ENCODE measurements around the gene AFF1.
A peak's percentile ranks its signal among the peaks of the same experiment; 100 is the strongest.

AFF1 gene

DNA sequence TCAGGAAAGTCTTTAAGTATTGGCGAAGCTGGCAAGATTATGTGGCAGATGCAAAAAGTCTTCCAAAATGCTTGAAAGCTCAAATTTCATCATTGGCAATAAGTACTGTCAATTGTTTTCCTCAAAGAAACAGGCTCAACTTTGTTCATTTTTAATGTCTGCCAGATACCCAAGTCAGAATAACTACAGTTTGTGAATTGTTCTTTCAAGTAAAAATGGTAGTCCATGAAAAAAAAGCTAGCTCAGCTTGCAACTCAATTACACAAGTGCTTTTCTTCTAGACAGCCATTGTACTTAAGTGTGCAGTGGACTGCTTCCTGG is 70.5 kb downstream of the AFF1 start:
- TF ChIP-seq, protein P1, sequence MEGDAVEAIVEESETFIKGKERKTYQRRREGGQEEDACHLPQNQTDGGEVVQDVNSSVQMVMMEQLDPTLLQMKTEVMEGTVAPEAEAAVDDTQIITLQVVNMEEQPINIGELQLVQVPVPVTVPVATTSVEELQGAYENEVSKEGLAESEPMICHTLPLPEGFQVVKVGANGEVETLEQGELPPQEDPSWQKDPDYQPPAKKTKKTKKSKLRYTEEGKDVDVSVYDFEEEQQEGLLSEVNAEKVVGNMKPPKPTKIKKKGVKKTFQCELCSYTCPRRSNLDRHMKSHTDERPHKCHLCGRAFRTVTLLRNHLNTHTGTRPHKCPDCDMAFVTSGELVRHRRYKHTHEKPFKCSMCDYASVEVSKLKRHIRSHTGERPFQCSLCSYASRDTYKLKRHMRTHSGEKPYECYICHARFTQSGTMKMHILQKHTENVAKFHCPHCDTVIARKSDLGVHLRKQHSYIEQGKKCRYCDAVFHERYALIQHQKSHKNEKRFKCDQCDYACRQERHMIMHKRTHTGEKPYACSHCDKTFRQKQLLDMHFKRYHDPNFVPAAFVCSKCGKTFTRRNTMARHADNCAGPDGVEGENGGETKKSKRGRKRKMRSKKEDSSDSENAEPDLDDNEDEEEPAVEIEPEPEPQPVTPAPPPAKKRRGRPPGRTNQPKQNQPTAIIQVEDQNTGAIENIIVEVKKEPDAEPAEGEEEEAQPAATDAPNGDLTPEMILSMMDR (IDR thresholded peaks at IDR 0.05; ENCODE audit: borderline replicate concordance, control extremely low read depth, extremely low read depth, insufficient read depth, missing control alignments): no peak
- no peak for DNase-seq (ENCODE audit: low spot score)
- in situ Hi-C loops (cut with MboI; ENCODE audit: low sequenced_read_pairs, unreplicated experiment): loop anchor here (5.0 kb wide), 1 partner anchor 63 kb away; no protein-coding TSS in a partner anchor

DNA sequence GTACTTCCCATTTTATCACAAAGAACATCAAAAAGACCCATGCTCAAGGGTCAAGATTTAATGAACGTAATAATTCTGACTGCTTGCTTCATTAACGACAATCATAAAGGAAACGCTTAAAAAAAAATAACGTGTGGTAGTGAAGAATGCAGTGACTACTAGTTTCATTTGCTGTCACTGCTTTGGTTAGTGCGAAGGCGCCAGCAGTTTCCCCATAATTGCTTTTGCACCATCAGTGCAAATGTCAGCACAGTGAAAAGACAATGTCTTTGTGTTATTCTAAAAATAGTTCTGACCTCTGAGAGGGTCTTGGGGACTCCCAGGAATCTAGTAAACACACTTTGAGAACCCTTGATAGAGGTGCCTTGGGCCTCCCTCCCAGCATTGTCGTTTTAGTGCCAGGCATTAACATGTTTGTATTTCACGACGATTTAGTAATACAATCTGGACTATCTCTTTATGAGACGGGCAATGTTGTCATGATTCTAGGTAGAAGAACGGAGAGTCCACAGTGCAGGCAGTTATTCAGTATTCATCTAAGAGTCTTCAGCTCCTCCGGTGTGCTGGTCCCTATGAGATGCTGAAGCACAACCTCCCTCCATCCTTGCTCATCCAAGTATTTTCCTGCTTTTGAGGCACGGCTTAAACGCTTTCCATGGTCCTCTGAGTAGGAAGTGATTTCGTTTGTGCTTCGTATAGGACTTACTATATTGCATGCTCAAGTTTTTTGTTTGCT is 71.0 kb downstream of the AFF1 start:
- TF ChIP-seq, protein P1 (IDR thresholded peaks at IDR 0.05; ENCODE audit: borderline replicate concordance, control extremely low read depth, extremely low read depth, insufficient read depth, missing control alignments): no peak
- in situ Hi-C loops (cut with MboI; ENCODE audit: low sequenced_read_pairs, unreplicated experiment): loop anchor here (5.0 kb wide), 1 partner anchor 64 kb away; no protein-coding TSS in a partner anchor
- DNase-seq (ENCODE audit: low spot score): peak; percentile 35

DNA sequence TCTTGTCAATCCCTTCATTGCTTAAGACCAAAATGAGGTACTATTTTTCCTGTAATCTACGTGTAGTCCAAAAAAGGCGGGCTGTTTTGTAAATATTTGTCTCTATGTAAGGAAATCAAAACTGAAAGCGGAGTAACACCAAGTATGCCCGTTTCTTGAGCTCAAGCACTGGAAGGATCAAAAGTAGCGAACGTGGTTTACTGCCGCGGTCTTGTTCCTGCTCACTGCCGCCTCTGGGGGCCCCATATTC is 71.5 kb downstream of the AFF1 start:
- TF ChIP-seq, protein P1 (IDR thresholded peaks at IDR 0.05; ENCODE audit: borderline replicate concordance, control extremely low read depth, extremely low read depth, insufficient read depth, missing control alignments): no peak
- in situ Hi-C loops (cut with MboI; ENCODE audit: low sequenced_read_pairs, unreplicated experiment): loop anchor here (5.0 kb wide), 1 partner anchor 64 kb away; no protein-coding TSS in a partner anchor
- DNase-seq (ENCODE audit: low spot score): no peak

DNA sequence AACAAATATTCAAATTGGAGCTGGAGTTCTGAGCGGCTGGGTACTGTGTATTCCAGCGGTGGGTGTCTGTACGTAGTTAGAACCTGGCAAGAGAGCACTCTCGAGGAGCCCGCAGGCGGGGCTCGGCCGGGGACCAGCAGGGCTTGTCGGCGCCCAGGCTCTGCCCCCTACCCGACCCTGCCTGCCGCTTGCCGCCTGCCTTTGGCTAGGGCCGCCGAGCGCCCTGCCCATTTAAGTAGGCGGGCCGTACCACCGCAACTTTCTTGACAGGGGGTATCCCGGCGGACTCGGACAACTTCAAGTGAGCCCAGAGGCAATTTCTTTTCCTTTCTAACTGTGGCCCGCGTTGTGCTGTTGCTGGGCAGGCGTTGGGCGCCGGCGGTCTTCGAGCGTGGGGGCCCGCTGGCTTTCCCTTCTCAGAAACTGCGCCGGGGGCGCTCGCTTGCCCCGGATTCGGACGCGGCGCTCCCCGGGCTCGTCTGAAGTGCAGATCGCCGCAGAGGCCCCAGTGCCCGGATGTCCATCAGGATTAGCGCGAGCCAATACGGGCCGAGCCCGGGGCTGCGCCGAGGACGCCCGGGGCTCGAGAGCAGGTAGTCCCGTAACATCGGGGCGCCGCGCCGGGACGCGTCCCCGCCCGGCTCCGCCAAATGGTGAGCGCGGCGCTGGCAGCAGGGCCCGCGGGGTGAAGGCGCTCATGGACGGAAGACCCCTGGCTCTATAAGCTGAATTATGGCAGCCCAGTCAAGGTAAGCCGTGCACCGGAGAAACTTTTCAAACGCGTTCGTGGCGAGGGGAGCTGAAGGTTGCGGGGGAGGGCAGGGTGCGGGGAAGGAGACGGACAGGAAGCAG is 72.1 kb downstream of the AFF1 start:
- TF ChIP-seq, protein P1 (IDR thresholded peaks at IDR 0.05; ENCODE audit: borderline replicate concordance, control extremely low read depth, extremely low read depth, insufficient read depth, missing control alignments): no peak
- DNase-seq (ENCODE audit: low spot score): peak; percentile 86
- in situ Hi-C loops (cut with MboI; ENCODE audit: low sequenced_read_pairs, unreplicated experiment): loop anchor here (5.0 kb wide), 1 partner anchor 65 kb away; no protein-coding TSS in a partner anchor

DNA sequence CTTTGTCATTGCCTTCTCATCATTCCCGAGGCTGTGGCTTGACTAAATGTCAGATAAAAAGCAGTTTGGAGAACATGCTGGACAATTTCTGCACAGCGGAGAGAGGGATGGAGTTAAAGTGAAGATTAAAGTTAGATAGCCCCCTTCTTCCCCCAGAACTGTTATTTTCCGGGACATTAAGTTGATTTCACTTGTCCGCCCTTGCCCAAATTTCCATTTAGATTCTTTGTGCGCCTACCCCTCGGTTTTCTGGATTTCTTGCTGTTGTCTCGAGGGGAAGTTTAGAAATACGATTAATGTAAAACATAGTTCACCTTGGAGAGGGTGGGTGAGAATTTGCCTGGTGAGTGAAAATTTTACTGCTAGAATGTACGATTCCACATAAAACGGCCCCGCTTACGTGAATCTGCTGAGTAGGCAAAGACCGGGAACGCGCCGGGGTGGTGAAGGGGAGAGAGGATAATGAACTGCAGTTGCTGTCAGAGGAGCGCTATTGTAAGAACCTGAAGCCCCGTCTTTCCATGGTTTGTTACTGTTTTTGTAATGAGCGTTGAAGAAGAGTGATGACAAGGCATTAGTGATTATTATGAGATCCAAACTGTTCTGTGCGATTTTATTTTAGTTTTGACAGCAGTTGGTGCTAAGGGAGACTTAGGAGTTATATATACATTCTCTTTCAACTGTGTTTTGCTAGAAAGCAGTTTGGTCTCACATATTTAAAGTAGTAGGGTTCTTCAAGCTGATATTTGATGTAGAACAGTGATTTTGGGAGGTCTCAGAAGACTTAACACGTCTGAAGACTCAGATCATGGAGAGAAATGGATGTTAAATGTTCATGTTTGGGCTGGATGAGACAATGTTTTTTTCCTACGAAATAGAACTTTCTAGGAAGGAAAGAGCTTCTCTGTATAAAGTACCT is 73.0 kb downstream of the AFF1 start:
- in situ Hi-C loops (cut with MboI; ENCODE audit: low sequenced_read_pairs, unreplicated experiment): loop anchor here (5.0 kb wide), 1 partner anchor 65 kb away; no protein-coding TSS in a partner anchor
- no peak for DNase-seq (ENCODE audit: low spot score)
- TF ChIP-seq, protein P1 (IDR thresholded peaks at IDR 0.05; ENCODE audit: borderline replicate concordance, control extremely low read depth, extremely low read depth, insufficient read depth, missing control alignments): no peak

DNA sequence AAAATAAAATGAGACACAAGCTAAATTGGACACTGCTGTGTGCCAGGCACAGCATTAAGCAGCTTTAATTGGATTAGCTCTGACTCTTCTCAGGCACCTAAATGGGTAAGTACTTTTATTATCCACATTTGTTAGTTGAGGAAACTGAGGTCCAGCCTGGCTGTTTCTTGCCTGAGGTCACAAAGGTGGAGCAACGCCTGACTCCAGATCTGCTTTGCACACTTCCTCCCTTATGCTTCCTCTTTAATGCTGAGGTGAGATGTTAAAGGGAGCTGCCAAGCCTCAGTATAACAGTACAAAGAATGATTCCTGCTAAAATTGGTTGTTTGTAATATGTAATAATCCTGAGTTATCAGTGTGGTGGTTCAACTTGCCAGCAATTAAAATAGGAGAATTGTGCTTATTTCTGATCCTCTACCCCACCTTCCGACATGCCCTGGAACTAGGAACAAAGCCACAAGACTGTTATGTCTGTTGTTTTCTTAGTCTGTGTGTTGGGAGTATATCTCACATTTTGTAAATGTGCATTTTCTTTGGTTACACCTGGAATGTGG is 74.4 kb downstream of the AFF1 start:
- TF ChIP-seq, protein P1 (IDR thresholded peaks at IDR 0.05; ENCODE audit: borderline replicate concordance, control extremely low read depth, extremely low read depth, insufficient read depth, missing control alignments): peak; percentile 7
- in situ Hi-C loops (cut with MboI; ENCODE audit: low sequenced_read_pairs, unreplicated experiment): loop anchor here (5.0 kb wide), 1 partner anchor 67 kb away; no protein-coding TSS in a partner anchor
- no peak for DNase-seq (ENCODE audit: low spot score)
